H1 (cell line): ENCODE results near the gene TFCP2L1. TPM values are rescaled to one million over a fixed set of nuclear protein-coding genes. Genes with fewer than 3 reads are reported as not detected.

Experiments used
- BACH1 ChIP-seq: IDR thresholded peaks from 2 replicates; pipeline ENCODE4 v1.6.1; 2012; ENCODE audit warnings: low read length, improper control_type of control experiment
- polyA plus RNA-seq, 7 experiments: library from polyadenylated mRNA; depleted of rRNA in 3 of 7; stranded (reverse) in 5 of 7; unstranded in 2 of 7; fragments of >200 nt in 5 of 7; fragments of 200-250 nt in 2 of 7; gene quantifications; 1 replicate in 5 of 7; 2 replicates in 1 of 7; 4 replicates in 1 of 7; pipeline versions ENCODE4 v1.2.1 to v1.2.3, GENCODE V29; 2011 to 2013; ENCODE audit warnings: missing spikeins in 2 of 7, mixed read lengths in 2 of 7
- total RNA-seq: library from RNA; stranded (reverse); fragmentation: NEBNext Ultra II Directional; extraction: Animal tissue kit (Norgen Biotek cat#: 25700); gene quantifications from 2 replicates; pipeline ENCODE4 v1.2.1, GENCODE V29; 2021

The TFCP2L1 gene
- total and polyA plus RNA-seq, 2 of the 8 experiments (the other 6 are each of a cell fraction or from before 2014, with no cell fraction given) = 1.5 to 3.8 TPM

- no peak for TF ChIP-seq BACH1
These were observed 66.5 kb downstream of the TFCP2L1 start (continued) for GRCh38 chr2:121218386-121218938.
